B cell (primary cell): Measurements from ENCODE around the gene FAM53A. TPM values are rescaled to one million over a fixed set of nuclear protein-coding genes. Genes with fewer than 3 reads are reported as not detected.
"Not testable (repeated sequence)": the region's sequence is repeated elsewhere in the genome, so short reads cannot be mapped to it uniquely, and the experiment has no call there.

Experiments used
- ATAC-seq: fragments of 200-7000 bp; cut with Tn5 transposase; one replicate; pipeline ENCODE4 v1.10.0; 2021; ENCODE audit warnings: low read depth, mild to moderate bottlenecking, moderate number of reproducible peaks, moderate library complexity
- CTCF ChIA-PET: fragments of 350-600 bp; sonication (Branson Sonifier 250); formaldehyde crosslinking; loops from one replicate; lab custom pipeline; 2021; ENCODE audit warnings: antibody characterized with exemption, inconsistent platforms; lab: Charles Lee
- POLR2A ChIA-PET: fragments of 350-600 bp; sonication (Branson Sonifier 250); formaldehyde crosslinking; loops from one replicate; lab custom pipeline; 2021; ENCODE audit warnings: antibody characterized with exemption; lab: Charles Lee
- DNase-seq: peaks from one replicate; pipeline ENCODE4 v3.0.0; 2013
- H2AFZ ChIP-seq: 2 replicates; pipeline ENCODE4 v1.6.1; 2012; ENCODE audit warnings: mild to moderate bottlenecking, low read depth, low read length; ENCODE audit not compliant: insufficient read depth, poor library complexity, severe bottlenecking
- H3K27ac ChIP-seq, 2 donors: 1 replicate in 1 of 2; 2 replicates in 1 of 2; pipeline ENCODE4 v1.5.1; 2012 to 2013; ENCODE audit warnings: low read length in 2 of 2, mild to moderate bottlenecking in 2 of 2, moderate library complexity in 1 of 2
- H3K27me3 ChIP-seq, 4 experiments: fragments of 200-600 bp in 1 of 4; sonication (generic) in 1 of 4; replicated peaks in 1 of 4; 1 replicate in 2 of 4; 2 replicates in 2 of 4; pipeline versions ENCODE4 v1.6.1 to v1.7.0; 2013 to 2016; ENCODE audit warnings: low read length in 3 of 4, mild to moderate bottlenecking in 2 of 4, mixed read lengths in 1 of 4, moderate library complexity in 1 of 4; ENCODE audit not compliant: insufficient read depth in 4 of 4, control insufficient read depth in 3 of 4; ENCODE audit errors: control extremely low read depth in 1 of 4
- H3K36me3 ChIP-seq, 2 experiments: replicated peaks in 1 of 2; 1 replicate in 1 of 2; 2 replicates in 1 of 2; pipeline versions ENCODE4 v1.6.1 to v1.7.1; 2013; ENCODE audit warnings: low read length in 1 of 2; ENCODE audit not compliant: insufficient read depth in 2 of 2, control insufficient read depth in 1 of 2; ENCODE audit errors: control extremely low read depth in 1 of 2, extremely low read depth in 1 of 2
- H3K4me1 ChIP-seq, 2 donors: fragments of 200-600 bp in 1 of 2; sonication (generic) in 1 of 2; 1 replicate in 1 of 2; 2 replicates in 1 of 2; pipeline versions ENCODE4 v1.5.1 to v1.6.1; 2013 to 2017; ENCODE audit warnings: low read length in 2 of 2; ENCODE audit not compliant: control insufficient read depth in 2 of 2, insufficient read depth in 2 of 2
- H3K4me2 ChIP-seq: replicated peaks from 2 replicates; pipeline ENCODE3; 2012; ENCODE audit warnings: mild to moderate bottlenecking, low read depth, low read length; ENCODE audit not compliant: poor library complexity, severe bottlenecking
- H3K4me3 ChIP-seq, 5 experiments: fragments of 200-600 bp in 1 of 5; sonication (generic) in 1 of 5; 1 replicate in 3 of 5; 2 replicates in 2 of 5; pipeline versions ENCODE4 v1.5.1 to v1.7.0; 2011 to 2016; ENCODE audit warnings: low read length in 4 of 5, mild to moderate bottlenecking in 4 of 5, low read depth in 2 of 5, control low read depth in 1 of 5, moderate library complexity in 1 of 5; ENCODE audit not compliant: insufficient read depth in 1 of 5; ENCODE audit errors: control extremely low read depth in 1 of 5, extremely low read depth in 1 of 5
- H3K79me2 ChIP-seq: fragments of 200-600 bp; sonication (generic); one replicate; pipeline ENCODE4 v1.6.0; 2016; ENCODE audit warnings: low read length; ENCODE audit not compliant: control insufficient read depth, insufficient read depth
- H3K9ac ChIP-seq: fragments of 200-600 bp; sonication (generic); 2 replicates; pipeline ENCODE4 v1.6.1; 2017; ENCODE audit warnings: mild to moderate bottlenecking, low read length, moderate library complexity
- H3K9me3 ChIP-seq, 3 donors: one replicate each; pipeline versions ENCODE4 v1.6.1 to v1.7.1; 2013; ENCODE audit warnings: low read length in 2 of 3; ENCODE audit not compliant: control insufficient read depth in 2 of 3, insufficient read depth in 1 of 3; ENCODE audit errors: control extremely low read depth in 1 of 3
- H4K20me1 ChIP-seq: 2 replicates; pipeline ENCODE4 v1.6.0; 2012; ENCODE audit warnings: mild to moderate bottlenecking, low read length; ENCODE audit not compliant: insufficient read depth, control insufficient read depth, poor library complexity, severe bottlenecking
- H3K27ac Mint-ChIP-seq: one replicate; pipeline ENCODE4 v1.8.0; 2021; ENCODE audit warnings: mixed read lengths
- H3K27me3 Mint-ChIP-seq: one replicate; pipeline ENCODE4 v1.8.0; 2021; ENCODE audit warnings: mixed read lengths
- H3K4me1 Mint-ChIP-seq: one replicate; pipeline ENCODE4 v1.8.0; 2021; ENCODE audit warnings: mixed read lengths
- H3K4me3 Mint-ChIP-seq: one replicate; pipeline ENCODE4 v1.8.0; 2021; ENCODE audit warnings: mixed read lengths
- H3K9me3 Mint-ChIP-seq: one replicate; pipeline ENCODE4 v1.8.0; 2022; ENCODE audit warnings: mixed read lengths; ENCODE audit not compliant: insufficient read depth
- EZH2 ChIP-seq: IDR thresholded peaks from 2 replicates; pipeline ENCODE4 v1.6.1; 2012; ENCODE audit warnings: borderline replicate concordance, low read depth, mild to moderate bottlenecking, moderate library complexity, low read length; ENCODE audit not compliant: insufficient read depth, poor library complexity, severe bottlenecking
- WGBS: methylation state at CpG from one replicate; pipeline ENCODE4 v1.1.5; 2013; ENCODE audit warnings: missing lambda C conversion rate; ENCODE audit not compliant: insufficient coverage; 5-methylcytosine and 5-hydroxymethylcytosine counted together
- intact Hi-C: fragments of 100-400 bp; cut with micrococcal nuclease; formaldehyde crosslinking; loops from one replicate; pipeline ENCODE4 v1.10.0; 2022
- polyA plus RNA-seq: library from polyadenylated mRNA; depleted of rRNA; stranded (reverse); fragments of >200 nt; gene quantifications from 2 replicates; pipeline ENCODE4 v1.2.3, GENCODE V29; 2012
- total RNA-seq, 2 donors: library from RNA; stranded (reverse); fragments of 120-200 nt in 1 of 2; gene quantifications; 1 replicate in 1 of 2; 2 replicates in 1 of 2; pipeline versions ENCODE4 v1.2.3 to v1.2.4, GENCODE V29; 2013 to 2022
- TF ChIP-seq, protein P1 (sequence below): fragments of 200-600 bp; IDR thresholded peaks from one replicate; pipeline ENCODE4 v1.8.0; 2022; ENCODE audit warnings: antibody characterized with exemption, mild to moderate bottlenecking

The FAM53A gene
- total and polyA plus RNA-seq, 2 donors (not counting 1 experiment from before 2014, with no cell fraction given): 2.2 to 4.2 TPM

- intact Hi-C loops: no loop called here
- Histone ChIP-seq H3K27me3 (no peaks in the 10 kb centered on the region), H3K79me2 (no peaks in the 10 kb centered on the region), H3K4me2 (no peak overlapping the region), H3K4me3 (no peak overlapping the region), H3K36me3 (no peaks in the 10 kb centered on the region), H3K9ac (no peak overlapping the region), H3K27ac (no peak overlapping the region), H3K4me1 (peaks cover 0 to 12% of the 10 kb centered on the region in 2 donors), H4K20me1 (no peaks in the 10 kb centered on the region), H2AFZ (no peak overlapping the region), H3K9me3 (peaks cover 0 to 5% (median 0%) of the 10 kb centered on the region in 3 donors)
- POLR2A ChIA-PET: no interaction called here
- no peak overlapping the region for H3K27ac Mint-ChIP-seq
- no peaks in the 10 kb centered on the region for H3K27me3 Mint-ChIP-seq
- no peak for TF ChIP-seq EZH2
- TF ChIP-seq, protein P1, sequence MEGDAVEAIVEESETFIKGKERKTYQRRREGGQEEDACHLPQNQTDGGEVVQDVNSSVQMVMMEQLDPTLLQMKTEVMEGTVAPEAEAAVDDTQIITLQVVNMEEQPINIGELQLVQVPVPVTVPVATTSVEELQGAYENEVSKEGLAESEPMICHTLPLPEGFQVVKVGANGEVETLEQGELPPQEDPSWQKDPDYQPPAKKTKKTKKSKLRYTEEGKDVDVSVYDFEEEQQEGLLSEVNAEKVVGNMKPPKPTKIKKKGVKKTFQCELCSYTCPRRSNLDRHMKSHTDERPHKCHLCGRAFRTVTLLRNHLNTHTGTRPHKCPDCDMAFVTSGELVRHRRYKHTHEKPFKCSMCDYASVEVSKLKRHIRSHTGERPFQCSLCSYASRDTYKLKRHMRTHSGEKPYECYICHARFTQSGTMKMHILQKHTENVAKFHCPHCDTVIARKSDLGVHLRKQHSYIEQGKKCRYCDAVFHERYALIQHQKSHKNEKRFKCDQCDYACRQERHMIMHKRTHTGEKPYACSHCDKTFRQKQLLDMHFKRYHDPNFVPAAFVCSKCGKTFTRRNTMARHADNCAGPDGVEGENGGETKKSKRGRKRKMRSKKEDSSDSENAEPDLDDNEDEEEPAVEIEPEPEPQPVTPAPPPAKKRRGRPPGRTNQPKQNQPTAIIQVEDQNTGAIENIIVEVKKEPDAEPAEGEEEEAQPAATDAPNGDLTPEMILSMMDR: no peak
- H3K9me3 Mint-ChIP-seq: no peaks in the 10 kb centered on the region
- DNase-seq (no peak), ATAC-seq (no peak)
- H3K4me3 Mint-ChIP-seq: no peak overlapping the region
- CTCF ChIA-PET: no interaction called here
- no peaks in the 10 kb centered on the region for H3K4me1 Mint-ChIP-seq
- WGBS: 87% methylated on average over 22 of the region's 24 CpGs
Observed at GRCh38 chr4:1608196-1608820, 75.8 kb downstream of the FAM53A start.

GRCh38 chr4:1607436-1608195, 76.5 kb downstream of the FAM53A start:
- H4K20me1 ChIP-seq, H3K79me2 ChIP-seq, H3K4me3 Mint-ChIP-seq, H3K9me3 Mint-ChIP-seq, DNase-seq, H3K36me3 ChIP-seq, H3K4me3 ChIP-seq, CTCF ChIA-PET, H3K27me3 Mint-ChIP-seq, H3K9ac ChIP-seq, H3K4me1 Mint-ChIP-seq, ATAC-seq, H3K9me3 ChIP-seq, H3K27ac Mint-ChIP-seq, H3K27ac ChIP-seq, H2AFZ ChIP-seq, intact Hi-C loops, H3K4me2 ChIP-seq, POLR2A ChIA-PET, H3K27me3 ChIP-seq: not testable (repeated sequence)
- H3K4me1 ChIP-seq: peaks cover 0 to 12% of the 10 kb centered on the region in 2 donors
- WGBS: 97% methylated on average over 21 of the region's 23 CpGs
